DMS 273 (cell line): Measurements from ENCODE around the gene BPIFB2.

Experiments
- DNase-seq: peaks from one replicate; lab custom pipeline; 2025; ENCODE audit not compliant: unreplicated experiment; lab: John Stamatoyannopoulos, UW

BPIFB2 gene

DNA sequence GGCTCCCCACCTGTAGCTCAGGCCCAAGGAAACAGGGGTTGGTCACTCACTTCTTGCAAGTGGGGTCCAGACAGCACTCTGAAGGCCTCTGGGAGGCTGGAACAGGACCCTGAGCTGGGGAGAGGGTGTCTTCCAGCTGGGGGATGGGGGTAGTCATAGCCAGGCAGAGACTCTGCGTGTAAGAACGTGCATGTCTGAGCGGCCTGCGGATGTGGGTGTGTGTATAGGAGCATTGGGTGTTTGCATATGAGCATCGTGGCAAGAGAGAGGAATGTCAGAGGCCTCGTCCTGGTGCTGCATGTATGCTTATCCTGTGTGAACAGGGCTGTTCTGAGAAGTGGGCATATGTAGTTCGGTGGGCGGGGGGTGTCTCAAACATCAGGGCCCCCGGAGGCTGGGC, 58.3 kb downstream of the BPIFB2 start:
- DNase-seq = no peak

DNA sequence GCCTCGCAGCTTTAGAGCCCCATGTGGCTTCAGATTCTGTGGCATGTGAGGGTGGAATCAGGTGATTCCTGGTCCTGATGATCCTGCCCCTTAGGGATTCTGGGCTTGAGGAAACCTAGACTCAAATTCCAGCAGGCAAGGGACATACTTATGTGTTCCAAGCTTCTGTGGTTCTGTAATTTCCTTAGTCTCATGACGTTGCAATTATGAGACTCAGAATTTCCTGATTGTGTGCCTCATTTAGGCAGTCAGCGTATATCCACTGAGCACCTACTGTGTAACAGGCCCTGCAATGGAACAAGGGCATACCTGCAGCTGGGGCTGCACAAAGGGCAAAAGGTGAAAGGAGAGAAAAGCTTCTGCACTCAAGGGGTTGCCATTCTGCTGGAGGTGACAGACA, 60.3 kb downstream of the BPIFB2 start:
- DNase-seq = no peak

DNA sequence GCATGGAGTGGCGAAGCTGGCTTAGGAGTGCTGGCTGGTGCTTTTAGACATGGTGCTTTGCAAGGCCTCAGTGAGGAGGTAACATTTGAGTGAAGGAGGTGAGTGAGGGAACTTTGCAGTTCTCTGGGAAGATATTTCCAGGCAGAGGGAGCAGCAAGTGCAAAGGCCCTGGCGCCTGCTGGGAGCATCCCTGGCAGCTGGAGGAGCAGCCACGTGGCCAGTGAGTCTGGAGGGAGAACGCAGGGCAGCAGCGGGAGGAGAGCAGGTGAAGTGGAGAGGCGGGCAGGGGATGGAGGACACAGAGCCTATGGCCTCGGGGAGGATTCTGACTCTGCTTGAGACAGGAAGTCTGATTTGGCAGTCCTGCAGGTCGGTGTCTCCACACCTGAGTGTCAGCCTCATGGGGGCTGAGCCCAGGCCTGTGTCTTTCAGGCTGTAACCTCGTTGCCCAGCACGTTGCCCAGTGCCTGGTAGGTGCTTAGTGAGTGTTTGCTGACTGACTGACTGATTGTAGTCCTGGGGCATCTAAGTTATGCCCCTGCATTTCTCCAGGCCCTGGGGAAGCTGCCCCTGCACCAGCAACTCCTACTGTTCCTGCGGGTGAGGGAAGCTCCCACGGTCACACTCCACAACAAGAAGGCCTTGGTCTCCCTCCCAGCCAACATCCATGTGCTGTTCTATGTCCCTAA, 60.9 kb downstream of the BPIFB2 start:
- no peak for DNase-seq

DNA sequence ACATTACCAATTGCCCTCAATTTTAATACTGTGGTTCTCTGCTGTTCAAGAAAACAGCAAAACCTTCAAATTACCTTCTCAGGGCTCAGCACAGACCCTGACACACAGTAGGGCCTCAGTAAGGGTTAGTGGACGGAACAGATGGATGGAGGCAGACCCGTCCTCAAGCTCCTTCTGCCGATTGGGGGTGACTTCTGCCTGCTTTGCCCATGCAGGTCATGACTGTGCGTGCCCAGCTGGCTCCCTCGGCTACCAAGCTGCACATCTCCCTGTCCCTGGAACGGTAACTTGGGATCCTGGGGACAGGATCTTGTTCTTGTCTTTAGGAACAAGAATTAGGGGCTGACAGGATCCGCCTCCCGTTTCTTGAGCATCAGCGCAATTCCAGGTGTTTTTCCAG, 62.2 kb downstream of the BPIFB2 start:
- DNase-seq = no peak

DNA sequence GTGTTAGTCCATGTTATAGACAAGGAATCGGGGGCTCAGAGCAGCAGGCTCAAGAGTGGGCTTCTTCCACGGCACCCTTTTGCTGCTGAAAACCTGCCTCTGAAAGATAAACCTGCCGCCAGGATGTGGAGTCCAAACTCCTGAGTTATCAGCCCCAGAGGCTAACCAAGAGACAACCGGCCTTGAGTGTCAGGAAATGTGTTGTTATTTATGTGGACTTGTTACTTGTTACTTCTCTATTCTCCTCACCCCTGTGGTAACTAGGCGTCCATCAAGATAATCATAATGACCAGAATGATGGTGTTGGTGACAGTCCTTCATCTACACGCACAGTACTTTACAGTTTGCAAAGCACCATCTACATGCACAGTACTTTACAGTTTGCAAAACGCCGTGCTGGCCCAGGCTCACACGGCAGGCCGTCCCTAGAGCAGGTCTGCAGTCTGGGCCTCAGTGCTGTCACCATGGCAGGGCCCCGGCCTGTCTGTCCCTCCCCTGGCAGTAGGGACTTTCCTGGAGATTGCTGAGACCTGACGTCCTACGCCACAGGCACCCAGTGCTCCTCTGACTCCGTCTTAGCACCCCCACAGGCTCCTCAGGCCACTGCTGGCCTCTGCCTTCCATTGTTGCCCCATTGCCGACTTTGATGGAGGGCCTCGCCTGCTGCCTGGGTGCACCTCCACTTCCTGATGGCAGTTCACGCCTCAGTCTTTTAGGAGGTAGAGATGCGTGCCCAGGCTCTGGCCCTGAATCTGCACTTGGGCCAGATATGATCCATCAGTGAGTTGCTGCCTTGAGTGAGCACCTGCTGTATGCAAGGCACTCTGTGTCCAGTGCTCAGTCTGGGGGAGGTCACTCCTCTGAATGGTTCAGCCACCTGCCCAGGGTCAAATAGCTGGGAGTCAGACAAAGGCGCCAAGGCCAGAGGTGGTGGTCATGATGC, 62.9 kb downstream of the BPIFB2 start:
- no peak for DNase-seq

DNA sequence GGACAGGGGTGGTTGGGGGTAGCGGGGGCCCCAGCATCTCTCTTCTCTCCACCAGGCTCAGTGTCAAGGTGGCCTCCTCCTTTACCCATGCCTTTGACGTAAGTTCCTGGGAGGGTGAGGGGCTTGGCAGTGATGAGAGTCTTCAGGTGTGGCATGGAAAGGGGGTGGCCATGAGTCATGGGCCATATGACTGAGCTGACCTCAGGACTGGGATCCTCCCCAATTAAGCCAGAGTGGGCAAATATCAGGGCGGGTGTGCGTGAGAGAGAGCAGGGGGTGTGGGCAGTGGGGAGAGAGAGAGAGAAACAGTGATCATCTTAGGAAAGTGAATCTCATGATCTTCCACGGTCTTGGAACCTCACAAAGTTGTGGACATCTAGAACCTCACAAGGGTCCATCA, 63.7 kb downstream of the BPIFB2 start:
- no peak for DNase-seq

DNA sequence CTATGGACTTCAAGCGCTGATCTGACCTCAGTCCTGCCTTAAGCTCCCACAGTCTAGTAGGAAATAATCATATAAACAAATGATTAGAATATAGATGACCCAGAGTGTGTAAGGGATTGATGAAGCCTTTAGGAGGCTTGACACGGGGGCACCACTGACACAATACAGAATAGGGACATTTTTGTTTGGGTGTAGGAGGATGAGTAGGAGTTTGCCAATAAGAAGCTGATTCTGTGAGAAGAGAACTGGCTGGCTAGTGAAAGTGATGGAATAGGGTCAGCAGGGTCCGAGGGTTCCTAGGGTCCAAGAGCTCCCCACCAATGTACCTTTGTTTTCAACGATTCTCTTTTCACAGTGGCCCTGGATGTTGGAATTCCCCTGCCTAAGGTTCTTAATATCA, 64.9 kb downstream of the BPIFB2 start:
- DNase-seq = no peak

DNA sequence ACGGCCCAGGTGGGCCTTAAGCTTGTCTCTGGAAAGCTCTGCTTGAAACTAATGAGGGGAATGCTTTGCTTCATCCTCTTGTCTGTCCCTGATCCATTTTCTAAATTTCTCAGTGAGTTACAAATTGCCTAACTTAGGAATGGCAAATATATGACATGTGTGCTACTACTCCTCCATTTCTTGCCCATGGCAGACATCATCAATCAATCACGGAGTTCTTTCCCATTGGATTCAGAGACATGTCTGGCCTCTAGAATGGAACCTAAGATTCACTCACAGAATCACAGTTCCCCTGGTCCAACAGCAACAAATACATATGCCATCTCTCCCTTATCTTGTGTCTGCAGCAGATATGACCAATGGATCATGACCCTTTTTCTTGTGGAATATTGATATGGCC, 65.3 kb downstream of the BPIFB2 start:
- no peak for DNase-seq
